Muscle of arm (tissue), 14 donors: ENCODE data around the gene STK24. TPM values are rescaled to one million over a fixed set of nuclear protein-coding genes. Genes with fewer than 3 reads are reported as not detected.
A peak's percentile ranks its signal among the peaks of the same experiment; 100 is the strongest.
"Not testable (repeated sequence)": the region's sequence is repeated elsewhere in the genome, so short reads cannot be mapped to it uniquely, and the experiment has no call there.

Experiments used
- DNase-seq: peaks from one replicate; pipeline ENCODE4 v3.0.0-alpha.2; 2013
- long read RNA-seq, 11 donors: transcript quantifications; one replicate each; lab custom pipeline, GENCODE V29; 2026
- polyA plus RNA-seq, 12 donors: library from polyadenylated mRNA; unstranded; fragments of 120-200 nt; gene quantifications; one replicate each; pipeline ENCODE4 v1.2.1, GENCODE V29; 2013; ENCODE audit not compliant: insufficient read length in 12 of 12

STK24 gene
- 100 to 1,000 TPM in 1 of 12 donors, 10 to 100 TPM in 10, not detected in 1; 41.5 to 115 (median 46.2) TPM for polyA plus RNA-seq
- long read RNA-seq, donor 1, full-length matches to known transcripts: 16 of 55 reads
- long read RNA-seq, donor 1, partial matches to known transcripts: 39 of 55 reads
- long read RNA-seq, donor 1, other reads (novel, unspliced or antisense): 0 of 55 reads
- long read RNA-seq, donor 2, full-length matches to known transcripts: 13 of 19 reads
- long read RNA-seq, donor 2, partial matches to known transcripts: 6 of 19 reads
- long read RNA-seq, donor 2, other reads (novel, unspliced or antisense): 0 of 19 reads
- long read RNA-seq, donor 3, full-length matches to known transcripts: 3 of 9 reads
- long read RNA-seq, donor 3, partial matches to known transcripts: 6 of 9 reads
- long read RNA-seq, donor 3, other reads (novel, unspliced or antisense): 0 of 9 reads
- long read RNA-seq, donor 4, full-length matches to known transcripts: 1 of 7 reads
- long read RNA-seq, donor 4, partial matches to known transcripts: 6 of 7 reads
- long read RNA-seq, donor 4, other reads (novel, unspliced or antisense): 0 of 7 reads
- long read RNA-seq, donor 5, full-length matches to known transcripts: 15 of 15 reads
- long read RNA-seq, donor 5, partial matches to known transcripts: 0 of 15 reads
- long read RNA-seq, donor 5, other reads (novel, unspliced or antisense): 0 of 15 reads
- long read RNA-seq, donor 6, full-length matches to known transcripts: 5 of 16 reads
- long read RNA-seq, donor 6, partial matches to known transcripts: 11 of 16 reads
- long read RNA-seq, donor 6, other reads (novel, unspliced or antisense): 0 of 16 reads
- long read RNA-seq, donor 7, full-length matches to known transcripts: 8 of 8 reads
- long read RNA-seq, donor 7, partial matches to known transcripts: 0 of 8 reads
- long read RNA-seq, donor 7, other reads (novel, unspliced or antisense): 0 of 8 reads
- long read RNA-seq, donor 8, full-length matches to known transcripts: 10 of 10 reads
- long read RNA-seq, donor 8, partial matches to known transcripts: 0 of 10 reads
- long read RNA-seq, donor 8, other reads (novel, unspliced or antisense): 0 of 10 reads
- long read RNA-seq, donor 9, full-length matches to known transcripts: 7 of 19 reads
- long read RNA-seq, donor 9, partial matches to known transcripts: 12 of 19 reads
- long read RNA-seq, donor 9, other reads (novel, unspliced or antisense): 0 of 19 reads
- long read RNA-seq, donor 10, full-length matches to known transcripts: 8 of 15 reads
- long read RNA-seq, donor 10, partial matches to known transcripts: 7 of 15 reads
- long read RNA-seq, donor 10, other reads (novel, unspliced or antisense): 0 of 15 reads
- long read RNA-seq, donor 11, full-length matches to known transcripts: 11 of 26 reads
- long read RNA-seq, donor 11, partial matches to known transcripts: 15 of 26 reads
- long read RNA-seq, donor 11, other reads (novel, unspliced or antisense): 0 of 26 reads

DNA sequence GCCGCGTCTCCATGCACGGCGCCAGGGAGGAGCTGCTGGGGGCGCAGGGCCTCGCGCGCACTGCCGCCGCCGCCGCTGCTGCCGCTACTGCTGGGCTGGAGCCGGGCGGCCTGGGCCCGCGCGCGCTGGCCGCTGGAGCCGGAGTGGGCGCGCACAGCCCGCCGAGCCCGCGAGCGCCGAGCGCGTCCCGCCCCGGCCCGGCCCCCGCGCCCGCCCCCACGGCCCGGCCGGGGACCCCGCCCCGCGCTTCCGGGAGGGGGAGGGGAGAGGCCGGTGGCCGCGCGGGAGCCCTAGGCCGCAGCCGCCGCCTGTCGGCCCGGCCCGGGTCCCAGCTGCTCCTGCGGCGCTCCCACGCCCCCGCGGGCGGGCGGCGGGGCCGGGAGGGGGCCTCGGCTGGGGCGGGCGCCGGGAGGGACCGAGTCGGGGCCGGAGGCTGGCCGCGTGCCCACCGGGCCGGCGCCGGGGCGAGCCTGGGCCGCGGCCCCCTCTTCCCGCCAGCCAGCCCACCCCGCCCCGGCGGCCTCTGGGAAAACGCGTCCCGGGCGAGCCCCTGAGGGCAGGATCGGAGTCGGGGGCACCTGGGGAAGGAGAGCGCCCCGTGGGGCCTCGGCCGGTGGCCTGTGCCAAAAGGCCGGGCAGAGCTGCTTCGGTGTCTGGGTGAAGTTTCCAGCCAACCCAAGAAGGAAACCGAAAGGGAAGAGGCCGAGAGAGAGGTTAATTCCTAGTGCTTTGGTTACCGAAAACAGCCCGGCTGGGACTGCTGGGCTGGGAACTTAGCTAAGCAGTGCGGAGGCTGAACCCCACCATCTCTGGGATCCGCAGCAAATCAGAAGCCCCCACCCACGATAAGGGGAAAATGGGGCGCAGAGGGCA, at the start of gene STK24:
Gene STK24 (minus strand): TSS at position 145 of the 873 bp plus-strand sequence. CDS start 321 bp downstream, outside the sequence.
- peak; percentile 79 for DNase-seq

DNA sequence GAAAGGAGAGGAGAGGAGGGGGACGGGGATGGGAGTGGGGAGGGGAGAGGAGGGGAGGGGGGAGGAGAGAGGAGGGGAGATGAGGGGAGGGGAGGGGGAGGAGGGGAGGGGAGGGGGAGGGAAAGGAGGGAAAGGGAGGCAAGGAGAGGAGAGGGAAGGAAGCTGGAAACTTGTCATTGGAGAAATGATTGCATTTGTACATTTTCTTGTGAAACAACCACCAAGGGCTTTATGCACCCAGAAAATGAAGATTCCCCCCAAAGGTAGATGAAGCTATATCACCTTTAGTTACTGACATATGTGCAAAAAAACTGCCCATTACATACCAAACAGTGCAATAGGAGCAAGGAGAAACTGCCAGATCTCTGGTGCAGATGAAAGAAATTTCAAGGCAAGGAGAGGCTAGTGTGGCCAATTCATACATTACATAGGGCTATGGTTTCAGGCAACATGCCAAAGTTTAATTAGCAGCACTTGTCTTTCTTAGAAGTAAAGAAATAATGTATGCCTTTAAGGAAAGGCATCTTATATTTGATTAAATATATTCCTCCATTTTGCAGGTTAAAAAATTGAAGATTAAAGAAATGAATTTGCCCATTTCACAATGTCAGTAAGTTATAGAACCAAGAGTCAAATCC, 49.5 kb upstream of the STK24 start:
- DNase-seq: no peak

DNA sequence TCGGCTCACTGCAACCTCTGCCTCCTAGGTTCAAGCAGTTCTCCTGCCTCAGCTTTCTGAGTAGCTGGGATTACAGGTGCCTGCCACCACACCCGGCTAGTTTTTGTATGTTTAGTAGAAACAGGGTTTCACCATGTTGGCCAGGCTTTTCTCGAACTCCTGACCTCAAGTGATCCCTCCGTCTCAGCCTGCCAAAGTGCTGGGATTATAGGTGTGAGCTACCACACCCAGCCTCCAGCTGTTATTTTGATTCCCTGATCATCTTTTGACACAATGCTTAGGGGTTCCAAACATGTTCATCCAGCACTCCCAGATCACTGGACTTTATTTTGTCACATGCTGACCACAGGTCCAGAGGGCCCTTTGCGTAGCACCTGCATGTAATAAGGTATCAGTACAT, 47.7 kb upstream of the STK24 start:
- not testable (repeated sequence) for DNase-seq

DNA sequence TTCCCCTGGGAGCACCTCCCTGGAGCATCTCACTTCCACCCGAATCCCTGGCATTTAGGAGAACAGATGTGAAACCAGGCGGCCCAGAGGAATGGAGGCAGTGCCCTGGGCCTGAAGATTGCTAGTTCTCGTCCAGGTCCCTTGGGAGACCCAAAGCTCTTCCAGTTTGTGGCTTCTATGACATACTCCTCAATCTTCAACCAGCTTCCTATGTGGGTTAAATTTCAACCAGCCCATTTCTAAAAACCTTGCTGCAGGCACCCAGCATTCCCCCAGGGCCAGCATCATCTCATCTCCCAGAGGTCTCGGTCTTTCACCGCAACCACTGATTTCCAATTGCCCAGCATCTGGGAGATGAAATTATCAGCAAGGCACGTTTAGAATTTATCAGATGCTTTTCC, 46.0 kb upstream of the STK24 start:
- no peak for DNase-seq

DNA sequence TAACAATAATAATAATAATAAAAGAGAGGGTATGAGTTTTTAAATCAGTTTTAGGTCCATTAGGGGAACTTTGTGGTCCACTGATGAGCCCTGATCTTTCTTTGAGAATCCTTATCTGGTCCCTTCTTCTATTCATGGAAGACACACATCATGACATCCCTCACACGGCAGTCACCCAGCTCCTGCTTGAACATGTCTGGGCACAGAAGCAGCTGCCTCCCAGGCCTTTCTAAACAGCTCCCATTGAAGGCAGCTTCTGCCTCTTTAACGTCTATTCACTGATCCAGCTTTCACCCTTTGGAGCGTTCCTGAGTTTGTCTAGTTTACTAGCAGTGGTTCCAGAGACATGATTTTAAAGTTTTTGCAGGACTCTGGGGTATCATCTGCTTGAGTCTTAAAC, 42.6 kb upstream of the STK24 start:
- no peak for DNase-seq

GRCh38 chr13:98615595-98615994, 38.7 kb upstream of the STK24 start:
- not testable (repeated sequence) for DNase-seq

GRCh38 chr13:98613591-98613990, 36.7 kb upstream of the STK24 start:
- no peak for DNase-seq

GRCh38 chr13:98609756-98610155, 32.8 kb upstream of the STK24 start:
- DNase-seq: no peak

- no peak for DNase-seq
Observed at GRCh38 chr13:98606296-98606695, 29.4 kb upstream of the STK24 start.

- no peak for DNase-seq
Observed at GRCh38 chr13:98599502-98600328, 22.8 kb upstream of the STK24 start.

- DNase-seq: no peak
Observed at GRCh38 chr13:98598043-98598442, 21.1 kb upstream of the STK24 start.

- no peak for DNase-seq
Observed at GRCh38 chr13:98595134-98595533, 18.2 kb upstream of the STK24 start.

GRCh38 chr13:98592362-98592732, 15.4 kb upstream of the STK24 start:
- DNase-seq: no peak

GRCh38 chr13:98591721-98592361, 14.9 kb upstream of the STK24 start:
- DNase-seq: no peak

GRCh38 chr13:98590471-98590870, 13.6 kb upstream of the STK24 start:
- DNase-seq: not testable (repeated sequence)

DNA sequence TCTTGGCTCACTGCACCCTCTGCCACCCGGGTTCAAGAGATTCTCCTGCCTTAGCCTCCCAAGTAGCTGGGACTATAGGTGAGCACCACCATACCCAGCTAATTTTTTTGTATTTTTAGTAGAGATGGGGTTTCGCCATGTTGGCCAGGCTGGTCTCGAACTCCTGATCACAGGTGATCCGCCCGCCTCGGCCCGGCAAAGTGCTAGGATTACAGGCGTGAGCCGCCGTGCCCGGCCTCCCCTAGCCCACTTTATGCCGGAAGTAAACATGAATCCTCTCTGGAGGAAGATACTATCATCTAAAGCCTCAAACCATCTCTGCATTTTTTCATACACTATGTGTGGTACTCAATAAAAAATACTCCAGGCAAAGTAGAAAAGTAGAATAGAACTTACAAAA, 12.6 kb upstream of the STK24 start:
- not testable (repeated sequence) for DNase-seq

GRCh38 chr13:98586400-98587345, 9.8 kb upstream of the STK24 start:
- no peak for DNase-seq
